Type B pancreatic cell (in vitro differentiated cells): ENCODE results near the gene ZDHHC24. TPM values are rescaled to one million over a fixed set of nuclear protein-coding genes. Genes with fewer than 3 reads are reported as not detected.

Source experiments
- DNase-seq: peaks from one replicate; pipeline ENCODE4 v3.0.0; 2021; ENCODE audit warnings: mixed read lengths; ENCODE audit not compliant: unreplicated experiment; ENCODE audit errors: extremely low spot score
- H3K27ac Mint-ChIP-seq: 2 replicates; pipeline ENCODE4 v1.8.0; 2021; ENCODE audit warnings: mild to moderate bottlenecking, mixed read lengths
- H3K27me3 Mint-ChIP-seq: 2 replicates; pipeline ENCODE4 v1.8.0; 2021; ENCODE audit warnings: mixed read lengths
- H3K36me3 Mint-ChIP-seq: 2 replicates; pipeline ENCODE4 v1.8.0; 2021; ENCODE audit warnings: mixed read lengths
- H3K4me1 Mint-ChIP-seq: one replicate; pipeline ENCODE4 v1.8.0; 2021; ENCODE audit warnings: mixed read lengths; ENCODE audit not compliant: unreplicated experiment
- H3K4me3 Mint-ChIP-seq: 2 replicates; pipeline ENCODE4 v1.8.0; 2021; ENCODE audit warnings: mild to moderate bottlenecking, mixed read lengths
- H3K9me3 Mint-ChIP-seq: 2 replicates; pipeline ENCODE4 v1.8.0; 2021; ENCODE audit warnings: mixed read lengths
- total RNA-seq: library from RNA; stranded (reverse); gene quantifications from 2 replicates; pipeline ENCODE4 v1.2.1, GENCODE V29; 2021; ENCODE audit warnings: low replicate concordance
- TF ChIP-seq, protein P1 (sequence below): fragments of 200-600 bp; sonication (generic); conservative IDR thresholded peaks from 2 replicates; pipeline ENCODE4 v1.5.0; 2021; ENCODE audit warnings: antibody characterized with exemption, mild to moderate bottlenecking

ZDHHC24 gene
- total RNA-seq, 1 donor from 2014 or later: 8.7 TPM

DNA sequence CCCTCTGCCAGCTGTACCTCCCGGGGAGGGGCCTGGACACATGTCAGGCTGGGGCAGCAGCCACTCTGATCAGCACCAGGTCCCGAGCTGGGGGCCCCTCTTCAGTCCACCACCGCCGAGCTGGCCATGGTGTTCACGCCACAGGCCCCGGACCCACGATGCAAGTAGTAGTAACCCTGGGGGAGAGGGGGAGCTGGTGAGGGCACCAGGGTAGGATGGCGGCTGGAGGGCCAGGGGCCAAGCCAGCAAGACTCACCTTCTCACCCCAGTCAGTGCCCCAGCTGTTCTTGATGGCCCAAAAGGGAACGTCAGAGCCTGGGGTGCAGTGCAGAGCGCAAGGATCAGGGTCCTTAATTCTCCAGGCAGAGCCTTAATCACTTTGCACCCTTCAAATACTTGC, 18.0 kb upstream of the ZDHHC24 start:
- Mint-ChIP-seq H3K36me3 (no peaks in the 10 kb centered on the region), H3K4me1 (no peaks in the 10 kb centered on the region), H3K27me3 (no peaks in the 10 kb centered on the region), H3K4me3 (no peak overlapping the region), H3K9me3 (no peaks in the 10 kb centered on the region), H3K27ac (no peak overlapping the region)
- DNase-seq: no peak
- TF ChIP-seq, protein P1, sequence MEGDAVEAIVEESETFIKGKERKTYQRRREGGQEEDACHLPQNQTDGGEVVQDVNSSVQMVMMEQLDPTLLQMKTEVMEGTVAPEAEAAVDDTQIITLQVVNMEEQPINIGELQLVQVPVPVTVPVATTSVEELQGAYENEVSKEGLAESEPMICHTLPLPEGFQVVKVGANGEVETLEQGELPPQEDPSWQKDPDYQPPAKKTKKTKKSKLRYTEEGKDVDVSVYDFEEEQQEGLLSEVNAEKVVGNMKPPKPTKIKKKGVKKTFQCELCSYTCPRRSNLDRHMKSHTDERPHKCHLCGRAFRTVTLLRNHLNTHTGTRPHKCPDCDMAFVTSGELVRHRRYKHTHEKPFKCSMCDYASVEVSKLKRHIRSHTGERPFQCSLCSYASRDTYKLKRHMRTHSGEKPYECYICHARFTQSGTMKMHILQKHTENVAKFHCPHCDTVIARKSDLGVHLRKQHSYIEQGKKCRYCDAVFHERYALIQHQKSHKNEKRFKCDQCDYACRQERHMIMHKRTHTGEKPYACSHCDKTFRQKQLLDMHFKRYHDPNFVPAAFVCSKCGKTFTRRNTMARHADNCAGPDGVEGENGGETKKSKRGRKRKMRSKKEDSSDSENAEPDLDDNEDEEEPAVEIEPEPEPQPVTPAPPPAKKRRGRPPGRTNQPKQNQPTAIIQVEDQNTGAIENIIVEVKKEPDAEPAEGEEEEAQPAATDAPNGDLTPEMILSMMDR: no peak

DNA sequence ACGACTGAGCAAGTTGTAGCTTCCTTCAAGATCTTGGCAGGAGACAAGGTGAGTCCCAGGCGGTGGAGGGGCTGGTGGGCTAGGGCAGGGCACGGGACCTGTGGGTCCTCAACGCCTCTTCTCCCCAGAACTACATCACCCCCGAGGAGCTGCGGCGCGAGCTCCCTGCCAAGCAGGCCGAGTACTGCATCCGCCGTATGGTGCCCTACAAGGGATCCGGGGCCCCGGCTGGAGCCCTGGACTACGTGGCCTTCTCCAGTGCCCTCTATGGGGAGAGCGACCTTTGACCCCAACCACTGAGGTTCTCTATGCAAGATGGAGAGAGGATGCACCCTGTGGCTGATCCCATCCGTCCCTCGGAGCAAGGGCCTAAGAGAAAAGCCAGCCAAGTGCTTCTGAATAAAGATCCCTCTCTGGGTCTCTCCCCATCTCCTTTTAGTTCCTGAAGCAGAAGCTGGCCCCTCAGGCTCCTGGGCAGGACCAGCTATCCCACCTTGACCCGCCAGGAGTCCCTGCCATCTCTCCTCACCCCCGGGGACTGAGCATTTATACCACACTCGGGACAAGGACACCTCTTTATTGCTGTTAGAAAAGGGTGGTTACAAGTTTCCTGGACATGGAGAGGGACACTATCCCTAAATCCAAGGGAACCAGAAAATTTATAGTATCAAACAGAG, 17.2 kb upstream of the ZDHHC24 start:
- Mint-ChIP-seq H3K9me3 (no peaks in the 10 kb centered on the region), H3K27ac (no peak overlapping the region), H3K4me3 (no peak overlapping the region), H3K4me1 (no peaks in the 10 kb centered on the region), H3K27me3 (no peaks in the 10 kb centered on the region), H3K36me3 (no peaks in the 10 kb centered on the region)
- DNase-seq: no peak
- TF ChIP-seq, protein P1: no peak

DNA sequence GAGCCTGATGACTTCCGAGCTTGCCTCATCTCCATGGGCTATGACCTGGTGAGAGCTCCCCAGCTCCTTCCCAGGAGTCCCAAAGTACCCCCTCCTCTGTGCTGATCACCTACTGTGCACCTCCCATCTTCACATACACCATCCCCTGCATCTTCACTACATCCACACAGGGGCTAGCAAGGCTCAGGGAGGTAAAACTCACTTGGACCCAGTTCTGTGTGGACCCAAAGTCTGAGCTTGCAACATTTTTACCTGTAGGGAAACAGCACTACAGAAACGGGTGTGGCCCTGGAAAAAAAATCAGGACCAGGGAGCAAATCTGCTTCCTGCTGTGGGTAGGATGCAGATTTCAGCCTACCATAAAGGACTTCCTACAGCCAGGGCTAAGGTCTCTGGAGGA, 16.4 kb upstream of the ZDHHC24 start:
- no peak for DNase-seq
- no peaks in the 10 kb centered on the region for H3K9me3 Mint-ChIP-seq
- H3K27me3 Mint-ChIP-seq: no peaks in the 10 kb centered on the region
- H3K36me3 Mint-ChIP-seq: no peaks in the 10 kb centered on the region
- TF ChIP-seq, protein P1: no peak
- H3K27ac Mint-ChIP-seq: no peak overlapping the region
- H3K4me3 Mint-ChIP-seq: no peak overlapping the region
- no peaks in the 10 kb centered on the region for H3K4me1 Mint-ChIP-seq

DNA sequence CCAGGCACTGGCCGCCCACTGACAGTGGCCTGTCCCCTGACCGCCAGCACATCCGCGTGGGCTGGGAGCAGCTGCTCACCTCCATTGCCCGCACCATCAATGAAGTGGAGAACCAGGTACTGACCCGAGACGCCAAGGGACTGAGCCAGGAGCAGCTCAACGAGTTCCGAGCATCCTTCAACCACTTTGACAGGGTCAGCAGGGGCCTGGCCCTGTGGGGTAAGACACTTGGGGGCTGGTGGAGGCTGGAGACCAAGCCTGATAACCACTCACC, 16.1 kb upstream of the ZDHHC24 start:
- Mint-ChIP-seq H3K27me3 (no peaks in the 10 kb centered on the region), H3K9me3 (no peaks in the 10 kb centered on the region), H3K27ac (no peak overlapping the region), H3K4me3 (no peak overlapping the region), H3K4me1 (no peaks in the 10 kb centered on the region), H3K36me3 (no peaks in the 10 kb centered on the region)
- DNase-seq: no peak
- TF ChIP-seq, protein P1: no peak

DNA sequence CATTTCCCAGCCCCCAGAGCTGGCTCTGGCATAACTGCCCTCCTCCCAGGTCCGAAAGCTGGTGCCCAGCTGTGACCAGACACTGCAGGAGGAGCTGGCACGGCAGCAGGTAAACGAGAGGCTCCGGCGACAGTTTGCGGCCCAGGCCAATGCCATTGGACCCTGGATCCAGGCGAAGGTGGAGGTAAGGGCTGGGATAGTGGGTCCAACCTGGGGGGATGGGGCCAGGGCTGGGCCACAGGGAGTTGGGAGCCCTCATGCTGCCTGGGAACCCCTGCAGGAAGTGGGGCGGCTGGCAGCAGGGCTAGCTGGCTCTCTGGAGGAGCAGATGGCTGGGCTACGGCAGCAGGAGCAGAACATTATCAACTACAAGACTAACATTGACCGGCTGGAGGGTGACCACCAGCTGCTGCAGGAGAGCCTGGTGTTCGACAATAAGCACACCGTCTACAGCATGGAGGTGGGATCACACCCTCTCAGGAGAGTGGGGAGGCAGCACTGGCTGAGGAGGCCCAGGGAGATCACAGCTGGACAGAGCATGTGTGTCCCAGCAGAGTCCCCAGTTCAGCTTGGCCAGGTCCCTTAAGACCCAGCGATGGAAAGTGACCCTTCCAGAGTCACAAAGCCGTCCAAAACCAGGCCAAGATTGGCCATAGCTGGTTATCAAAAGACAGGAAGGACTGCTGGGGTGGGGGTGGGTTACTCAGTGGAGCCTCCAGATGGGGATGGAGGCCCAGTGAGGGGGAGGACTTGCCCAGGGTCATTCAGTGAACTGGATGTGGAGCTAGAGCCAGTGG, 15.5 kb upstream of the ZDHHC24 start:
- no peak for DNase-seq
- H3K27ac Mint-ChIP-seq: no peak overlapping the region
- no peaks in the 10 kb centered on the region for H3K4me1 Mint-ChIP-seq
- no peak overlapping the region for H3K4me3 Mint-ChIP-seq
- H3K36me3 Mint-ChIP-seq: no peaks in the 10 kb centered on the region
- H3K27me3 Mint-ChIP-seq: no peaks in the 10 kb centered on the region
- TF ChIP-seq, protein P1: no peak
- no peaks in the 10 kb centered on the region for H3K9me3 Mint-ChIP-seq
